GM19438 (cell line): ENCODE data around the gene GMCL1.
A peak's percentile ranks its signal among the peaks of the same experiment; 100 is the strongest.

ENCODE experiments used
- ATAC-seq: cut with Tn5 transposase; IDR thresholded peaks from one replicate; pipeline ENCODE4 v1.9.1; 2021; ENCODE audit warnings: low read depth; ENCODE audit not compliant: unreplicated experiment

The GMCL1 gene

DNA sequence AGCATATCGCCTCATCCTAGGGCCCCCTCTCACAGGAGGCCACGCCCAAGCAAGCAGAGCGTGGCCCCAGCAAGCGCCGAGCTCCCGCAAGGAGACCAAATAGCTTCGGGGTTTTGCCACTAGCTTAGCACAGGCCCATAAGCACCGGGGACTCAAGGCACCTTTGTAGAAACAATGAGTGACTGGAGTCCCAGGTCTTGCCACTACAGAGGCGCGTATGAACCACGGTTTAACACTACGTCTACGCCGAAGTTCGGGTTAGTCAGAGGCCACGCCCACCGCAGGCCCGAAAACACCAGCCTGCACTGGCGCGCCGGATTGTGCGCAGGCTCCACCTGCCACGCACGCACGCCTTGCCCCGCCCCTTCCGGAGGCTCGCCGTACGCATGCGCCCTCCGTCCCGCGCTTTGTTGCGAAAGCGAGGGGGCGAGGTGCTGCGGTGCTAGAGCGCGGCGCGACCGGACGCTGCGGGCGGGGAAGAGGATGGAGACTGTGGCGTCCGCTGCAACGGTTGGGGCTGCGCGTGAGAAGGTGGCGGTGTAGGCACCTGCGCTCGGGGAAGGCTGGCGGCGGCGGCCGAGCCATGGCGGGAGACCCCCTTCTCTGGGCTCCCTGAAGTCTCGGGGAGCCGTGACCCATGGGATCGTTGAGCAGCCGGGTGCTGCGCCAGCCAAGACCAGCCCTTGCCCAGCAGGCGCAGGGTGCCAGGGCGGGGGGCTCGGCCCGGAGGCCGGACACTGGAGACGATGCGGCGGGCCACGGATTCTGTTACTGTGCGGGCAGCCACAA is at the start of gene GMCL1:
GMCL1 (plus strand) TSS at position 405 of the 789 bp plus-strand sequence; CDS start at position 638, 233 bp downstream.
- peak; percentile 85 for ATAC-seq

DNA sequence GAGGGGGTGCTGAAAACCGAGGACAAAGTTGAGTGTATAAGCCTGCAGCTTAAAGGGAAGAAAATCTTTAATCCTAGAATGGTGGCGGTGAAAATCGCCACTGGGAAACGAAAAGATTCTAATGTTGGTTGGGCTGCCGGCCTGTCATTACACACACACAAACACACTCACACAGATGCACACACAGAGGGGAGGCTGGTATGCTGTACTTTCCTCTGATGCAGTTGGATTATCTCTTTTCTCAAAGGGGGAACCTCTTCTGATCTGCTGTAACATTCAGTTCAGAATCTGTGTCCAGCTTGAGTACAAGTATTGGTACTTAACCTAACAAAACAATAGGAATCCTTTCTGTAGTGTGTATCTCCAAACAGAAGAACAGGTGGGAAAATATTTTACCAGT is 48.5 kb upstream of the GMCL1 start:
- no peak for ATAC-seq

DNA sequence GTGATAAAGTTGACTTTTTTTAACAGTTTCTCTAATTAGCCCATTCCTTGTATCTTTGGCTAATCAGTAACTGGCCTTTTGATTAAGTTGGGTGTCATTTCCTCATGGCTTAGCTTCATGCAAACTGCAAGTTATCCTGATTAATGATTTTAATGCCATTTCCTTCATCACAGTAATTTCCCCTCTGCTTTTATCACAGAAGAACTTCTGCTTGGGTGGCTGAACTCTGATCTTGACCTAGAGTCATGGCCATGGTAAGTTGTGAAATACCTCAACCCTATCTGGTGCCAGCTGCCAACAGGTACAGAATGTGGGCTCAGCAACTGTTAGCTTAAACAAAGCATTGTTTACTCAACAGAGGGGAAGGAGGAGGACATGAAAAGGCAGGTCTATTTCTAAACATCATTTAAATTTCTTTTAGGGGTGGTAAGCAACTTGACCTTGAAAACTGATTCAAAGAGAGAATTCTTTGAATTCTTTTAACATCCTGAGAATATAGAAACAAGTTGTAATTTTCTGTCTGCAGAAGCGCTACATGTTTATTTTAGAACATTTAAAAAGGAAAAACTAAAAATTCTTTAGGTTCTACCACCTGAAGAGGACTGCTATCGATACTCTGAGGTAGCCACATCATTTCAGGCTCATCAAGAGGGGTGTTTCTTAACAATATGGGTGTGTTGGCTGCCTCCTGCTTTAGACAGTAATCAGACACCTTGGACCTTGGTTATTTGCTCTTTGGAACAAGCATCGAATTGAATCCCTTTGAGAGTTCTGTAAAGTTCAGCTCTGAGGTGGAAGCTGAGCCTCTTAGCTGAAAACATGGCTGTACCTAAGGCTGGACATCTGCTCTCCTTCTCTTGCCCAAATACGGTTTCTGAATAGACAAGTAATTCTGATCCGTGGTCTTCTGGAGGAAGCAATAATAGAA is 47.9 kb upstream of the GMCL1 start:
- ATAC-seq, result no peak

GRCh38 chr2:69784228-69784627 is 45.2 kb upstream of the GMCL1 start:
- no peak for ATAC-seq

DNA sequence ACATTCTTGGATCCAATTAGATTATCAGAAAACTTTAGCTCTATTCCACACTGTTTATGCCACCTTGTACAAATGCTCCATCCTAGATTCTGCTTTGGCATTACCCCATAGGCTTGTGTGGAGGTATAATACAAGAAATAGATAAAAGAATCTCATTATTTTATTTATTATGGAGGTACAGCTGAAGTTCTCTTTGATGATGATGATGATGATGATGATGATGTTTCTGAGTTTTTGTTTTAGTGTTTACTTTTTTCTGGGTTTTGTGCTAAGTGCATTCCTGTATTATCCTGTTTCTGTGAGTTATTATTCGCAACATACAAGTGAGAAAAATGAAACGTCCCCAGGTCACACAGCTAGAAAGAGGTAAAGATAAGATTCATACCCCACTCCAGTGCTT is 44.1 kb upstream of the GMCL1 start:
- no peak for ATAC-seq

GRCh38 chr2:69786052-69786560 is 43.4 kb upstream of the GMCL1 start:
- no peak for ATAC-seq

DNA sequence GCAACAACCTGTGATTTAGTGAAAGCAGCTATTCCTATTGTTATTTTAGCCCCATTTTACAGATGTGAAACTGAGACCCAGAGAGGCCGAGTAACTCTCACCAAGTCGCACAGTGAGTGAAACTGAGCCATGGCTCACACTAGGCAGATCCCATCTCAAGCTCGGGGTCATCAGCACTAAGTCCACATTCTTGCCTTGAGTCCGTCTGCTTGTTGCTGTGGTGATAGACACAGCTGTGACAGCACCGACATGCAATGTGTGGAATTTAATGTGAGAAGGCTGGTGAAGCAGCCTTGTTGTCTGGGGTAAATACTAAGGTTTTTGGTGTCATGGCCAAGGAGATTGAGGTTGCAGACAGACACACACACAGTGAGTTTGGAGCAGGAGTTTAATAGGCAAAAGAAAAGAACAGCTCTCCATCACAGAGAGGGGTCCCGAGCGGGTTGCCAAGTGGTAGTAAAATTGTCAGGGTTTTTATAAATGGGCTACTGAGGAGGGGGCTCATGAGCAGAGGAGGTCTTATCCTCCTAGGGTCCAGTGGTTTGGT is 40.2 kb upstream of the GMCL1 start:
- peak; percentile 36 for ATAC-seq

GRCh38 chr2:69789772-69790600 is 39.5 kb upstream of the GMCL1 start:
- peak; percentile 43 for ATAC-seq

DNA sequence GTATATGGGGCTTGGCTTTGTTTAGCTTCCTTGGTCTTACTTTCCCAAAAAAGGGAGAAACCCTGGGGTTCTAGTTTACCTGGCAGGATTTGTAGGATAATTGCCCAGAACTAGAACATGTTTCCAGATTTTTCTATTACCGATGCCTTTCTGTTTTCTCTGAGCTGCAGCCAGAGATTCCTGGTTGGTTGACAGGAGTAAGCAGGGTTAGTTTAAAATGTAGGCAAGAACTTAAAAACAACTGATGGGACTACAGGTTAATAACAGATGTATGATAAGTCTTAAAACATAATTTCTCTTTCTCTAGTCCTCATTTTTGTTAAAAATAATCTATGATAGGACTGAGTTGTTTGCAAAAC is 38.9 kb upstream of the GMCL1 start:
- ATAC-seq, result no peak

GRCh38 chr2:69791045-69791444 is 38.4 kb upstream of the GMCL1 start:
- no peak for ATAC-seq

DNA sequence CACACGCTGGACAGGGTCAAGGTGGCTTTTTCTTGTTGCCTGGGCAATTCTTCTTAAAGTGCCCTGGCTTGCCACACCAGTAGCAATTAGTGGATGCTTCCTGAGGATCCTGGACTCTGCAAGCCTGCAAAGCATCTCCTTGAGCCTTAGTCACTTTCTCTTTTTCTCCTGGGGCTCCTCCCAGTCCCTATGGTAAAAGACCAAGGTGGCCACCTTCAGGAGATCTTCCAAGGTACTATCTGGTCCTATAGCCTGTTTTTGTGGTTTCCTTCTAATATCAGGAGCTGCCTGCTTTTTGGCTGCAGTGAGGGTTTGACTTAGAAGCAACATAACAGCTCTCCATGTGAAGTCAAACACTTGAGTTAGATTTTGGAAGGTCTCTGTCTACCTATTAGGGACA is 33.3 kb upstream of the GMCL1 start:
- no peak for ATAC-seq

GRCh38 chr2:69797235-69797634 is 32.2 kb upstream of the GMCL1 start:
- ATAC-seq, result no peak

DNA sequence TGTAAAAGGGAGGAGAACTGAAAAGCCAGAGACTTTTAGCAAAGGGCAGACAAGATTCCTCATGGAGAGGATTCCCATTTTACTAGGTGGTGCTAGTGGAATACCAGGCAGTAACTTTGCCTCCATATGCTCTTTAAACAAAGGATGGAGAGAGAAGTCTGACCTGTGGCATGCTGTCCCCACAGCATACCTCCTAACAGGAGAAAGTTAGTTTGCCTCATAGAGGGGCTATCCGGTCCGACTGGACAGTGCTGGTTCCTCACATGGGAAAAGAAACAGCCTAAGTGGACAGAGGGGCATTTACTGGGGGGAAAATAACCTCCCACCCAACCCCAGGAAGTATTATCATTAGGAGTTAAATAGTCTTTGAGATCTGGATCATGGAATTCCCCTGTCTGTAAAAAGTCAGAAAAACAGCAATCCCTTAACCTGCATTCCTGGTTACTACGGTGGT is 31.6 kb upstream of the GMCL1 start:
- no peak for ATAC-seq

GRCh38 chr2:69798290-69798908 is 31.1 kb upstream of the GMCL1 start:
- ATAC-seq, result no peak

DNA sequence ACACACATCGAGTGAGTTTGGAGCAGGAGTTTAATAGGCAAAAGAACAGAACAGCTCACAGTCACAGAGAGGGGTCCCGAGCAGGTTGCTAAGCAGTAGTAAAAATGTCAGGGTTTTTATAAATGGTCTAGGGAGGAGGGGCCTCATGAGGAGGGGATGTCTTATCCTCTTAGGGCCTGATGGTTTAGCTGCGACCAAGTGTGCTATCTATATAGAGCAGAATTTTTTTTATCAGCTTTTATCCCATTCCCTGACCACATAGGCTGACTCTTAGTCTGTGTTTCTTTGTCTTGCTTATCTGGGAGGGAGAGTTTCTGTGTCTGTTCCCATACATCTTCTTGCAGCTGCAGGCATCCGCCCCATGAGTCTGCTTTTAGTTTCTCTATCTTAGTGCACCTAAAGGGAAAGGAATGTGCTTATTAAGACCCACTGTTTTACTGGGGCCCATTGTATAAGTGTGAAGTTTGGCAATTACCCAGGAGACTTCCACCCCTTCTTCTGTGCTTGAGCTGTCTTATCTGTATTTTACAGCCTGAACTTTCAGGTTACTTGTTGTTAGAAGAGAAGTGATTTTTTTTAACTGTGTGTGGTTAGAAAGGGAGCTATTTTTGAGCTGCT is 30.4 kb upstream of the GMCL1 start:
- ATAC-seq, result no peak

- no peak for ATAC-seq
Observed at GRCh38 chr2:69801745-69802290, 27.6 kb upstream of the GMCL1 start.

- ATAC-seq, result peak; percentile 52
Observed at GRCh38 chr2:69802781-69803367, 26.6 kb upstream of the GMCL1 start.

DNA sequence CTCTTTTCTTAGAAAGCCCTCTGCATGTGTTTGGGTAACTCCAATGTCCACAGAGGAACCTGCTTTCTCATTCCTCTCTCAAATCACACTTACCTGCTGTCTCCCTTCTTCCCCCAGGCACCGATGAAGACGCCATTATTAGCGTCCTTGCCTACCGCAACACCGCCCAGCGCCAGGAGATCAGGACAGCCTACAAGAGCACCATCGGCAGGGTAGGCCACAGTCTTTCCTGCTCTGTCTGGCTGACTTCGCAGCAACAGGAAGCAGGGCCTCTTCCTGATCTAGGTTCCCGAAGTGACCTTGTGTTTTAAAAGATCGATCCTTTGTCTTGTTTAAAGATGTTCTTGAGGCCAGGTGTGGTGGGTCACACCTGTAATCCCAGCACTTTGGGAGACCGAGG is 25.0 kb upstream of the GMCL1 start:
- ATAC-seq, result no peak

DNA sequence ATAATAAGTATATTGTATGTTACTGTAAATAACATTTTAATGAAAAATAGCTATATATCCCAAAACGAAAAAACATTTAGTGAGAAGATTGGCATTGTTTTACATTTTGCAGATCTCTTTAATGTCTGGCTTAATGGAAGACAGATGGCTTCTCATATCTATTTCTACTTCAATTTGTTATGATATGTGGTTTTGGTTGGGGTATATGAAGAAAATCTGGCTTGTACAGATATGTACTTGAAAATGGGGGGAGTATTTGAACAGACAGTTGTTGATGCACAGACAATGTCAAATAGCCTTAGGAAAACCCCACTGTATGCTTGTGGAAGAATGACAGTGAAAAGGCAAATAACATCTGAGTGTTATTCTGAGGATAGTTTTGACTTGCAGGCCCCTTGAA is 23.6 kb upstream of the GMCL1 start:
- no peak for ATAC-seq
